GM12875 (cell line): ENCODE results near the gene PDE1A.

ENCODE experiments used
- H3K4me3 ChIP-seq: one replicate; pipeline ENCODE4 v1.5.1; 2011; ENCODE audit warnings: low read depth, low read length, control low read depth
- TF ChIP-seq, protein P1 (sequence below): IDR thresholded peaks from 2 replicates; pipeline ENCODE4 v1.5.1; 2011; ENCODE audit warnings: low read depth, mild to moderate bottlenecking, control low read depth, inconsistent platforms, low read length, moderate library complexity, borderline replicate concordance; ENCODE audit not compliant: insufficient read depth

PDE1A gene

DNA sequence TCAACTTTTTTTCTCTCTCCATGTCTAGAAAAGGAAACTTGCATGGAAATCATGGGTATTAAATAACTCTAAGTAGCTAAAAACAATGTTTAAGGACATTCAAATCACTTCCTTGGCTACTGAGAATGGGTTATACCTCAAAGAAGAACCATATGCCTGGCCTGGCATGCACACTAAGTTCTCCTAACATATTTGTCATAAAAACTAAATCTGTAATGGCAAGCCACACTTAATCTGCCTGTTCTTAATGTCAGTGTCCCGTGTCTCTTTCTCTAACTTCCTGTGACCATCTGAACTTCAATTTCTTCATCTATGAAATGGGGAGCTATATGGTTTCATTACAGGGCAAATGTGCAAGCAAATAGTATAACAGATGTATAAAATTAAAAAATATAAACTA lies 11.1 kb downstream of the PDE1A start:
- TF ChIP-seq, protein P1, sequence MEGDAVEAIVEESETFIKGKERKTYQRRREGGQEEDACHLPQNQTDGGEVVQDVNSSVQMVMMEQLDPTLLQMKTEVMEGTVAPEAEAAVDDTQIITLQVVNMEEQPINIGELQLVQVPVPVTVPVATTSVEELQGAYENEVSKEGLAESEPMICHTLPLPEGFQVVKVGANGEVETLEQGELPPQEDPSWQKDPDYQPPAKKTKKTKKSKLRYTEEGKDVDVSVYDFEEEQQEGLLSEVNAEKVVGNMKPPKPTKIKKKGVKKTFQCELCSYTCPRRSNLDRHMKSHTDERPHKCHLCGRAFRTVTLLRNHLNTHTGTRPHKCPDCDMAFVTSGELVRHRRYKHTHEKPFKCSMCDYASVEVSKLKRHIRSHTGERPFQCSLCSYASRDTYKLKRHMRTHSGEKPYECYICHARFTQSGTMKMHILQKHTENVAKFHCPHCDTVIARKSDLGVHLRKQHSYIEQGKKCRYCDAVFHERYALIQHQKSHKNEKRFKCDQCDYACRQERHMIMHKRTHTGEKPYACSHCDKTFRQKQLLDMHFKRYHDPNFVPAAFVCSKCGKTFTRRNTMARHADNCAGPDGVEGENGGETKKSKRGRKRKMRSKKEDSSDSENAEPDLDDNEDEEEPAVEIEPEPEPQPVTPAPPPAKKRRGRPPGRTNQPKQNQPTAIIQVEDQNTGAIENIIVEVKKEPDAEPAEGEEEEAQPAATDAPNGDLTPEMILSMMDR = no peak
- H3K4me3 ChIP-seq = no peak overlapping the region

- TF ChIP-seq, protein P1 = no peak
- H3K4me3 ChIP-seq = no peak overlapping the region
These were observed 14.0 kb downstream of the PDE1A start for GRCh38 chr2:182412858-182413257.

DNA sequence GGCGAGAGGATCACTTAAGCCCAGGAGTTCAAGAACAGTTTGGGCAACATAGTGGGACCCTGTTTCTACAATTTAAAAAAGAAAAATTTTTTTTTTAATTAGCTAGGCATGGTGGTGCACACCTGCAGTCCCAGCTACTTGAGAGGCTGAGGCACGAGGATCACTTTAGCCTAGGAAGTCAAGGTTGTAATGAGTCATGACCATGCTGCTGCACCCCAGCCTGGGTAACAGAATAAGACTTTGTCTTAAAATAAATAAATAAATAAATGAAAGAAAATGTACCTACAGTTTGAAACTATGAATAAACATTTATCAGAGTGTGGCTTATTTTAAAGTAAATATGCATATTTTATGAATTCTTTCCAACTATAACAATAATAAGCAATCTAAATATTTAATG lies 16.7 kb downstream of the PDE1A start:
- TF ChIP-seq, protein P1 = no peak

DNA sequence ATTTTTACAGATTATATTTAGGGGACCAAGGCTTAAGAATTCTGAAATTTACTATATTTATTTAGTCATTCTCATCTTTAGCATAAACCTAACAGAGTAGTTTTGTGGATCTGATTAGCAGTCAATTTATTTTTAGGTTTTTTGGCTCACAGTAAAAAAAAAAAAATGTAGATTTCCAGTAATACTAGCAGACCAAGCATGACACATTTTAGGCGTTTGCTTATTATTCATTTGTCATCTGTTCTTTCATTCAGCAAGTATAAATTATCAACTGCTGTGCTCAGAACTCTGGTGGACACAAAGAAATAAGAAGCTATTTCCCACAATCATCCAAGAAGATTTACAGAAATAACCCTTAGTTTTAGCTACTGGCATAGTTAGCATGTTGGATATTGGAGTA lies 20.6 kb downstream of the PDE1A start:
- TF ChIP-seq, protein P1 = no peak
- no peak overlapping the region for H3K4me3 ChIP-seq

More for the DNA sequence above, 16.7 kb downstream of the PDE1A start:
- H3K4me3 ChIP-seq = no peak overlapping the region

- no peak overlapping the region for H3K4me3 ChIP-seq
- TF ChIP-seq, protein P1 = no peak
These were observed 21.8 kb downstream of the PDE1A start for GRCh38 chr2:182404975-182405561.

- TF ChIP-seq, protein P1 = no peak
- no peak overlapping the region for H3K4me3 ChIP-seq
These were observed 22.7 kb downstream of the PDE1A start for GRCh38 chr2:182404092-182404491.

- no peak overlapping the region for H3K4me3 ChIP-seq
- TF ChIP-seq, protein P1 = no peak
These were observed 33.5 kb downstream of the PDE1A start for GRCh38 chr2:182393270-182393760.
